IMR-90 (cell line): ENCODE data around the gene TAF11. TPM values are rescaled to one million over a fixed set of nuclear protein-coding genes. Genes with fewer than 3 reads are reported as not detected.

Experiments
- ATAC-seq: fragments of 200-7000 bp; cut with Tn5 transposase; 2 replicates; pipeline ENCODE4 v1.9.1; 2020; ENCODE audit warnings: low read depth, mild to moderate bottlenecking, moderate library complexity
- BruUV-seq: library from RNA; stranded (reverse); fragments of 400-500 nt; replicated peaks from 2 replicates; lab custom pipeline; 2021; lab: Mats Ljungman, UMichigan
- CTCF ChIA-PET: fragments of 300-600 bp; formaldehyde crosslinking; extraction: SDS; loops from one replicate; lab custom pipeline; 2021; ENCODE audit warnings: antibody characterized with exemption; lab: Yijun Ruan, JAX
- POLR2A ChIA-PET: fragments of 300-600 bp; sonication (Branson Sonifier 250); formaldehyde crosslinking; loops from one replicate; lab custom pipeline; 2022; ENCODE audit warnings: antibody characterized with exemption; ENCODE audit not compliant: unreplicated experiment; lab: Charles Lee
- DNase-seq: peaks from one replicate; pipeline ENCODE4 v3.0.0; 2013
- H2AFZ ChIP-seq: replicated peaks from 2 replicates; pipeline ENCODE3; 2013; ENCODE audit warnings: low read length, mild to moderate bottlenecking; ENCODE audit not compliant: poor library complexity
- H2AK5ac ChIP-seq: 2 replicates; pipeline ENCODE4 v1.6.1; 2013; ENCODE audit warnings: low read depth, low read length, inconsistent platforms
- H2AK9ac ChIP-seq: replicated peaks from 2 replicates; pipeline ENCODE3; 2013; ENCODE audit warnings: mild to moderate bottlenecking, low read depth, low read length, moderate library complexity; ENCODE audit not compliant: poor library complexity
- H2BK120ac ChIP-seq: 2 replicates; pipeline ENCODE4 v1.6.1; 2013; ENCODE audit warnings: low read depth, low read length, inconsistent platforms
- H2BK15ac ChIP-seq: 3 replicates; pipeline ENCODE4 v1.6.1; 2013; ENCODE audit warnings: low read depth, low read length, inconsistent platforms
- H2BK20ac ChIP-seq: 2 replicates; pipeline ENCODE4 v1.6.1; 2013; ENCODE audit warnings: low read depth, mild to moderate bottlenecking, inconsistent platforms, low read length, moderate library complexity
- H2BK5ac ChIP-seq: 2 replicates; pipeline ENCODE4 v1.6.1; 2013; ENCODE audit warnings: mild to moderate bottlenecking, low read depth, low read length, inconsistent platforms; ENCODE audit not compliant: poor library complexity, severe bottlenecking
- H3K14ac ChIP-seq: replicated peaks from 2 replicates; pipeline ENCODE4 v1.6.1; 2013; ENCODE audit warnings: low read depth, low read length, inconsistent platforms
- H3K18ac ChIP-seq: 2 replicates; pipeline ENCODE4 v1.6.1; 2013; ENCODE audit warnings: low read depth, low read length, control low read depth
- H3K23ac ChIP-seq: 2 replicates; pipeline ENCODE4 v1.6.1; 2013; ENCODE audit warnings: low read depth, low read length, inconsistent platforms
- H3K27ac ChIP-seq: 2 replicates; pipeline ENCODE4 v1.5.1; 2013; ENCODE audit warnings: mild to moderate bottlenecking, control low read depth, low read length; ENCODE audit not compliant: insufficient read depth
- H3K27me3 ChIP-seq: 2 replicates; pipeline ENCODE4 v1.6.1; 2013; ENCODE audit warnings: low read length; ENCODE audit not compliant: control insufficient read depth, insufficient read depth
- H3K36me3 ChIP-seq: 2 replicates; pipeline ENCODE4 v1.6.1; 2013; ENCODE audit warnings: low read length, mixed read lengths; ENCODE audit not compliant: control insufficient read depth, insufficient read depth
- H3K4ac ChIP-seq: 2 replicates; pipeline ENCODE4 v1.6.1; 2013; ENCODE audit warnings: low read depth, low read length, inconsistent platforms
- H3K4me1 ChIP-seq: 2 replicates; pipeline ENCODE4 v1.6.1; 2013; ENCODE audit warnings: low read length, mixed read lengths; ENCODE audit not compliant: control insufficient read depth, insufficient read depth
- H3K4me2 ChIP-seq: 2 replicates; pipeline ENCODE4 v1.6.1; 2013; ENCODE audit warnings: low read depth, mild to moderate bottlenecking, control low read depth, low read length, moderate library complexity
- H3K4me3 ChIP-seq: 2 replicates; pipeline ENCODE4 v1.5.1; 2013; ENCODE audit warnings: low read depth, mild to moderate bottlenecking, control low read depth, low read length, moderate library complexity; ENCODE audit not compliant: insufficient read depth
- H3K56ac ChIP-seq: 2 replicates; pipeline ENCODE4 v1.6.1; 2013; ENCODE audit warnings: low read length, inconsistent platforms; ENCODE audit not compliant: insufficient read depth; ENCODE audit errors: extremely low read depth
- H3K79me1 ChIP-seq, 2 experiments: 2 replicates each; pipeline ENCODE4 v1.6.1; 2013; ENCODE audit warnings: low read length in 2 of 2, inconsistent platforms in 1 of 2, low read depth in 1 of 2
- H3K9ac ChIP-seq: 2 replicates; pipeline ENCODE4 v1.6.1; 2013; ENCODE audit warnings: low read depth, low read length, control low read depth
- H3K9me1 ChIP-seq: 2 replicates; pipeline ENCODE4 v1.6.1; 2013; ENCODE audit warnings: low read length, inconsistent platforms; ENCODE audit not compliant: insufficient read depth
- H3K9me3 ChIP-seq: 2 replicates; pipeline ENCODE4 v1.6.1; 2013; ENCODE audit warnings: low read length; ENCODE audit not compliant: control insufficient read depth, insufficient read depth
- H4K20me1 ChIP-seq: 2 replicates; pipeline ENCODE4 v1.6.1; 2013; ENCODE audit warnings: low read length, inconsistent platforms; ENCODE audit not compliant: insufficient read depth
- H4K5ac ChIP-seq: 2 replicates; pipeline ENCODE4 v1.6.1; 2013; ENCODE audit warnings: mild to moderate bottlenecking, low read depth, low read length, control low read depth
- H4K8ac ChIP-seq, 2 experiments: 2 replicates each; pipeline ENCODE4 v1.6.1; 2013; ENCODE audit warnings: low read depth in 2 of 2, low read length in 2 of 2, control low read depth in 1 of 2, inconsistent platforms in 1 of 2
- H4K91ac ChIP-seq: 2 replicates; pipeline ENCODE4 v1.6.1; 2013; ENCODE audit warnings: low read depth, low read length, inconsistent platforms; ENCODE audit not compliant: insufficient read depth
- BHLHE40 ChIP-seq: fragments of 150-350 bp; IDR thresholded peaks from 2 replicates; pipeline ENCODE4 v1.6.1; 2016; ENCODE audit warnings: mild to moderate bottlenecking, low read depth, low read length
- CEBPB ChIP-seq: IDR thresholded peaks from 2 replicates; pipeline ENCODE4 v1.6.1; 2012; ENCODE audit warnings: low read depth, low read length, improper control_type of control experiment
- CHD1 ChIP-seq: IDR thresholded peaks from 2 replicates; pipeline ENCODE4 v1.6.1; 2012; ENCODE audit warnings: low read depth, low read length, improper control_type of control experiment
- FOS ChIP-seq: fragments of 150-350 bp; IDR thresholded peaks from 2 replicates; pipeline ENCODE4 v1.6.1; 2016; ENCODE audit warnings: low read depth, low read length
- MAFK ChIP-seq: IDR thresholded peaks from 2 replicates; pipeline ENCODE4 v1.6.1; 2012; ENCODE audit warnings: low read depth, low read length, improper control_type of control experiment
- MAZ ChIP-seq: IDR thresholded peaks from 2 replicates; pipeline ENCODE4 v1.6.1; 2012; ENCODE audit warnings: low read depth, mild to moderate bottlenecking, low read length, improper control_type of control experiment, moderate library complexity, borderline replicate concordance
- MXI1 ChIP-seq: IDR thresholded peaks from 2 replicates; pipeline ENCODE4 v1.6.1; 2012; ENCODE audit warnings: low read depth, mild to moderate bottlenecking, low read length, moderate library complexity, borderline replicate concordance
- NFE2L2 ChIP-seq: fragments of 150-350 bp; IDR thresholded peaks from 2 replicates; pipeline ENCODE4 v1.6.1; 2016; ENCODE audit warnings: low read depth, mild to moderate bottlenecking, low read length
- POLR2A ChIP-seq: IDR thresholded peaks from 2 replicates; pipeline ENCODE4 v1.6.1; 2012; ENCODE audit warnings: mild to moderate bottlenecking, low read depth, low read length
- RAD21 ChIP-seq: IDR thresholded peaks from 2 replicates; pipeline ENCODE4 v1.6.1; 2012; ENCODE audit warnings: low read length, improper control_type of control experiment
- RCOR1 ChIP-seq: IDR thresholded peaks from 2 replicates; pipeline ENCODE4 v1.6.1; 2012; ENCODE audit warnings: mild to moderate bottlenecking, low read length, improper control_type of control experiment; ENCODE audit not compliant: insufficient replicate concordance
- RFX5 ChIP-seq: IDR thresholded peaks from 2 replicates; pipeline ENCODE4 v1.8.0; 2012; ENCODE audit warnings: low read depth, mild to moderate bottlenecking, low read length, moderate library complexity
- SMC3 ChIP-seq: fragments of 150-350 bp; IDR thresholded peaks from 2 replicates; pipeline ENCODE4 v1.6.1; 2016; ENCODE audit warnings: low read depth, mild to moderate bottlenecking, antibody characterized with exemption, low read length, moderate library complexity
- WGBS, 2 experiments: methylation state at CpG; one replicate each; pipeline versions ENCODE4 v1.1.5 to v1.1.7; 2013; ENCODE audit warnings: missing lambda C conversion rate in 2 of 2; ENCODE audit not compliant: insufficient read length in 1 of 2; ENCODE audit errors: extremely low coverage in 2 of 2; 5-methylcytosine and 5-hydroxymethylcytosine counted together
- dilution Hi-C: fragments of 300-500 bp; cut with HindIII; formaldehyde crosslinking; loops from one replicate; pipeline ENCODE4 v1.14.3; 2018; ENCODE audit warnings: low sequenced_read_pairs; ENCODE audit not compliant: unreplicated experiment
- in situ Hi-C: fragments of 300-500 bp; cut with MboI; formaldehyde crosslinking; loops from 3 replicates; pipeline ENCODE4 v1.14.3; 2019; ENCODE audit warnings: low sequenced_read_pairs, inconsistent platforms, mixed read lengths
- intact Hi-C: fragments of 100-400 bp; cut with micrococcal nuclease; formaldehyde crosslinking; loops from 2 replicates; pipeline ENCODE4 v1.10.0; 2022
- polyA plus RNA-seq, 3 experiments: library from polyadenylated mRNA; depleted of rRNA; stranded (reverse); fragments of >200 nt; gene quantifications; 2 replicates each; pipeline ENCODE4 v1.2.3, GENCODE V29; 2012; ENCODE audit warnings: low replicate concordance in 1 of 3
- total RNA-seq: library from RNA; depleted of rRNA; stranded (reverse); fragments of >200 nt; gene quantifications from 2 replicates; pipeline ENCODE4 v1.2.3, GENCODE V29; 2012
- TF ChIP-seq, protein P1 (sequence below): fragments of 150-350 bp; IDR thresholded peaks from 2 replicates; pipeline ENCODE4 v1.6.1; 2017; ENCODE audit warnings: mild to moderate bottlenecking, antibody characterized with exemption, low read length, low read depth
- TF ChIP-seq, protein P2 (sequence below): fragments of 150-350 bp; IDR thresholded peaks from 2 replicates; pipeline ENCODE4 v1.6.1; 2016; ENCODE audit warnings: low read depth, mild to moderate bottlenecking, low read length, moderate library complexity, borderline replicate concordance
- TF ChIP-seq, protein P3 (sequence below): conservative IDR thresholded peaks from 2 replicates; pipeline ENCODE4 v1.5.1; 2012; ENCODE audit warnings: mild to moderate bottlenecking, low read depth, low read length, improper control_type of control experiment

The TAF11 gene
- total and polyA plus RNA-seq, 2 of the 4 experiments (the other 2 are of a cell fraction): 12.7 to 23.3 TPM

DNA sequence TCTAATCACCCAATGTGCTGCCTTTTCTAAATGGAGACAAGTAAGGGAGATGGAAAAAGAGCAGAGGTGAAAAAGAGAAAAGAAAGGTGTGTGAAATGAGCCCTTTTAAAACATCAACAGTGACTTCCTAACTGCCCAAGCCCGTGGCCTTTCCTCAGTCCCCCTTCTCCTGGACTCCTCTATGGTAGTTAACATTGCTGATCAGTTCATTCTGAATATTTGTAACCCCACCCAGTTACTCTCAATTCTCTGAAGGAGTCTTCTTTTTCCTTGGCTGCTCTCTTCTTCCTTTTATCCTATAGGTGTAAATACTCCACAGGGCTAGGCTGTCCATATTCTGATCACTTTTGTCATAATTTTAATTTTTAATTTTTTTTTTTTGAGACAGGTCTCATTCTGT is 27.1 kb downstream of the TAF11 start:
- Histone ChIP-seq H3K4me1 (no peaks in the 10 kb centered on the region), H2AK9ac (no peak overlapping the region), H3K79me1 (no peaks in the 10 kb centered on the region), H3K4me2 (no peak overlapping the region), H2BK120ac (no peak overlapping the region), H3K27me3 (no peaks in the 10 kb centered on the region), H2BK20ac (no peak overlapping the region), H3K36me3 (peaks cover 25% of the 10 kb centered on the region), H3K18ac (no peak overlapping the region), H3K4ac (no peak overlapping the region), H2BK5ac (no peak overlapping the region), H3K27ac (no peak overlapping the region), H3K56ac (no peak overlapping the region), H4K5ac (no peak overlapping the region), H3K23ac (no peak overlapping the region), H2AK5ac (no peak overlapping the region), H3K9ac (no peak overlapping the region), H2AFZ (no peak overlapping the region), H3K14ac (no peak overlapping the region), H3K4me3 (no peak overlapping the region), H3K9me1 (peaks cover 4% of the 10 kb centered on the region; the same call in 1 of the 2 replicates), H3K9me3 (no peaks in the 10 kb centered on the region), H4K20me1 (no peaks in the 10 kb centered on the region), H4K91ac (no peak overlapping the region), H2BK15ac (no peak overlapping the region), H4K8ac (no peak overlapping the region)
- no TSS peak for BruUV-seq
- intact Hi-C loops (no loop called here), dilution Hi-C loops (no loop called here), in situ Hi-C loops (no loop called here)
- CTCF ChIA-PET: no interaction called here
- ATAC-seq: no peak
- POLR2A ChIA-PET: no interaction called here
- no peak for TF ChIP-seq FOS
- TF ChIP-seq MXI1: no peak
- no peak for TF ChIP-seq RFX5
- TF ChIP-seq, protein P1, sequence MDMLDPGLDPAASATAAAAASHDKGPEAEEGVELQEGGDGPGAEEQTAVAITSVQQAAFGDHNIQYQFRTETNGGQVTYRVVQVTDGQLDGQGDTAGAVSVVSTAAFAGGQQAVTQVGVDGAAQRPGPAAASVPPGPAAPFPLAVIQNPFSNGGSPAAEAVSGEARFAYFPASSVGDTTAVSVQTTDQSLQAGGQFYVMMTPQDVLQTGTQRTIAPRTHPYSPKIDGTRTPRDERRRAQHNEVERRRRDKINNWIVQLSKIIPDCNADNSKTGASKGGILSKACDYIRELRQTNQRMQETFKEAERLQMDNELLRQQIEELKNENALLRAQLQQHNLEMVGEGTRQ: no peak
- TF ChIP-seq MAFK: no peak
- TF ChIP-seq CHD1: no peak
- TF ChIP-seq, protein P2, sequence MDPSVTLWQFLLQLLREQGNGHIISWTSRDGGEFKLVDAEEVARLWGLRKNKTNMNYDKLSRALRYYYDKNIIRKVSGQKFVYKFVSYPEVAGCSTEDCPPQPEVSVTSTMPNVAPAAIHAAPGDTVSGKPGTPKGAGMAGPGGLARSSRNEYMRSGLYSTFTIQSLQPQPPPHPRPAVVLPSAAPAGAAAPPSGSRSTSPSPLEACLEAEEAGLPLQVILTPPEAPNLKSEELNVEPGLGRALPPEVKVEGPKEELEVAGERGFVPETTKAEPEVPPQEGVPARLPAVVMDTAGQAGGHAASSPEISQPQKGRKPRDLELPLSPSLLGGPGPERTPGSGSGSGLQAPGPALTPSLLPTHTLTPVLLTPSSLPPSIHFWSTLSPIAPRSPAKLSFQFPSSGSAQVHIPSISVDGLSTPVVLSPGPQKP: no peak
- no peak for TF ChIP-seq CEBPB
- no peak for TF ChIP-seq NFE2L2
- TF ChIP-seq MAZ: no peak
- TF ChIP-seq RAD21: no peak
- no peak for TF ChIP-seq SMC3
- no peak for TF ChIP-seq BHLHE40
- no peak for TF ChIP-seq POLR2A
- no peak for TF ChIP-seq RCOR1
- TF ChIP-seq, protein P3, sequence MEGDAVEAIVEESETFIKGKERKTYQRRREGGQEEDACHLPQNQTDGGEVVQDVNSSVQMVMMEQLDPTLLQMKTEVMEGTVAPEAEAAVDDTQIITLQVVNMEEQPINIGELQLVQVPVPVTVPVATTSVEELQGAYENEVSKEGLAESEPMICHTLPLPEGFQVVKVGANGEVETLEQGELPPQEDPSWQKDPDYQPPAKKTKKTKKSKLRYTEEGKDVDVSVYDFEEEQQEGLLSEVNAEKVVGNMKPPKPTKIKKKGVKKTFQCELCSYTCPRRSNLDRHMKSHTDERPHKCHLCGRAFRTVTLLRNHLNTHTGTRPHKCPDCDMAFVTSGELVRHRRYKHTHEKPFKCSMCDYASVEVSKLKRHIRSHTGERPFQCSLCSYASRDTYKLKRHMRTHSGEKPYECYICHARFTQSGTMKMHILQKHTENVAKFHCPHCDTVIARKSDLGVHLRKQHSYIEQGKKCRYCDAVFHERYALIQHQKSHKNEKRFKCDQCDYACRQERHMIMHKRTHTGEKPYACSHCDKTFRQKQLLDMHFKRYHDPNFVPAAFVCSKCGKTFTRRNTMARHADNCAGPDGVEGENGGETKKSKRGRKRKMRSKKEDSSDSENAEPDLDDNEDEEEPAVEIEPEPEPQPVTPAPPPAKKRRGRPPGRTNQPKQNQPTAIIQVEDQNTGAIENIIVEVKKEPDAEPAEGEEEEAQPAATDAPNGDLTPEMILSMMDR: no peak
- no peak for DNase-seq
- no CpG with 5 or more reads among the region's 1 CpG for WGBS, 2 experiments
